ENCODE measurements around the gene ANKRD40CL.

ANKRD40CL gene

GRCh38 chr17:50787106-50787505 lies 19.8 kb upstream of the ANKRD40CL start:
- no peak for DNase-seq (ENCODE audit: low read depth)

DNA sequence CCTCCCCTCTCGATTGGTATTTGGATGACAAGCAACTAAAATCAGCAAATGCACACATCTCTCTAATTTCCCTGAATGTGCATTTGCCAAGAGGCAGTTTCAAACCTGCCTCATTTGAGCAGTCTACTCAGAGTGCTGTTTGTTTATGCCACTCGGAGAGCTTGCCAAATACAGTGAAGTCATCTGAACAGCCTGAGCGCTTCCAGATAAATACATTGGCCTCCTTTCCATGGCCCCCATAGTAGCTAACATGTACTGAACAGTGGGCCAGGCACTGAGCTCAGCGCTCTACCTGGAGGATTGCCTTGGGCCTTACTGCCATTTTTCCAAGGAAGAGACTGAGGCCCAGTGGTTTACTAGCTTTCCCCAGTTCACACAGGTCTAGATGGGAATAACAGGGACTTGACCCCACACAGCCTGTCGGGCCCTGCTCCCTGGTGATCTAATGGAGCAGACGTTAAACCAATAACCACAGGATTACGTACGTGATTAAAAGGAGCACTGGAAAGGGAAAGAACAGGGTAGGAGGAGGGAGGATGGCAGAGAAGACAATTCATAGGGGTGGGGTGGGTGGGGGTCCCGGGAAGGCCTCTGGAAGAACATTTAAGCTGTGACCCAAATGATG lies 18.7 kb upstream of the ANKRD40CL start:
- DNase-seq (ENCODE audit: low read depth) = no peak

DNA sequence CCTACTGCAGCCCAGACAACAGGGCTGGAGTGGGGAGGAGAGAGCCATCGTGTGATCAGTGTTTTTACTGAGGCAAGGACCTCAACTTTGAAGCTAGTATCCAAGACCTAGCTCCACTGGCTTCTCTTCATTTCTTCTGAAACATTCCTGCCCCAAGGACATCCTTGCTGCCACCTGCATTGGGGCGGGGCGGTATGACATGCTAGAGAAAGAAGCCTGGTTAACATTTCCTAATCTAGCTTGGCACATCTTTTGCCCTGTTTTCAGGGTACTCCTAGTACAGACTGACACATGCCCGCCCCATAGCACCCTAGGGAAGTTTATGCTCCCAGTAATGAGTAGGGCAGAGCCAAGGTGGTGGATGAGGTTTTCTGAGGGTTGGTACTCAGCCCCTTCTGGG lies 17.8 kb upstream of the ANKRD40CL start:
- no peak for DNase-seq (ENCODE audit: low read depth)

DNA sequence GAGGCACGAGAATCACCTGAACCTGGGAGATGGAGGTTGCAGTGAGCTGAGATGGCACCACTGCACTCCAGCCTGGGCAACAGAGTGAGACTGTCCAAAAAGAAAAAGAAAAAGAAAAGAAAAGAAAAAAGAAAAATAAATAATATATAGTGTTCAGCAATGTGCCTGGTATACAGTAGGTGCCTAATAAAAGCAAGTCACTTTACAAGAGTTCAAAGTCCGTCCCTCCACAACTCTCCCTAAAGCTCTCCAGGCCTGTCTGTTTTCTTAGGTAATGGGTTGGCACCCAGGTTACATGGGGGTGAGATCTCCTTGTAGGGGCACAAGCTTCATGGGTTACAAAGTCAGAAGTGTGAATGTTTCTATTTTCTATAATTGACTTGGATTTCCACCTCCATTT lies 16.6 kb upstream of the ANKRD40CL start:
- no peak for DNase-seq (ENCODE audit: low read depth)

DNA sequence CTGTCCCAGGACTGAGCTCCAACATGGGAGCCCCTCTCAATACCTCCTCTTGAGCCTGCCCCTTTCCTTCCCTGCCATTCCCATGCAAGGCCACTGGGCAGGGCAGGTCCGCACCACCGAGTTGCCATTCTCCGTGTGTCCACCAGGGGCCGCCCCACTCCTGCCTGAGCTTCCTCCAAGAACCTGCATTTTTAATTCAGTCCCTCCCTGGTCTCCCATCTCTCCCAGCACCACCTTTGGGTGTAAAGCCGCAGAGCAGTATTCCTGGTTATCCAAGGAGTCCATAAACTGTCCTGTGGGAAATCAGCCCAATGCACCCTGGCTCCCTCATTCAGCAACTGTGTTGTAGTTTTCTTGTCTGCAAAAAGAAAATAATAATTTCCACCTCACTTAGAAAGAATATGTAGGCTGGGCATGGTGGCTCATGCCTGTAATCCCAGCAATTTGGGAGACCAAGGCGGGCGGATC lies 15.9 kb upstream of the ANKRD40CL start:
- DNase-seq (ENCODE audit: low read depth) = peak; percentile 74

GRCh38 chr17:50781167-50781566 lies 13.8 kb upstream of the ANKRD40CL start:
- DNase-seq (ENCODE audit: low read depth) = no peak

DNA sequence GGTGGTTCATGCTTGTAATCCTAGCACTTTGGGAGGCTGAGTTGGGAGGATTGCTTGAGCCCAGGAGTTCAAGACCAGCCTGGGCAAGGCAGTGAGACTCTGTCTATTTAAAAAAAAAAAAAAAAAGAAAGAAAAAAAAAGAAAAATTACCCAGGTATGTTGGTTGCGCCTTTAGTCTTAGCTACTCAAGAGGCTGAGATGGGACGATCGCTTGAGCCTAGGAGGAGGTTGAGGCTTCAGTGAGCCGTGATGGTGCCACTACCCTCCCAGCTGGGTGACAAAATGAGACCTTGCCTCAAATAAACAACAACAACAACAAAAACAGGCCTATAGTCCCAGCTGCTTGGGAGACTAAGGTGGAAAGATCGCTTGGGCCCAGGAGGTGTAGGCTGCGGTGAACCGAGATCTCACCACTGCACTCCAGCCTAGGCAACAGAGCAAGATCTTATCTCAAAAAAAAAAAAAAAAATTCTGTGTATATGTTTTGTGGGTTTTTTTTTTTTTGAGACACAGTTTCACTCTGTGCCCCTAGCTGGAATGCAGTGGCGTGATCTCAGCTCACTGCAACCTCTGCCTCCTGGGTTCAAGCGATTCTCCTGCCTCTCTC lies 12.5 kb upstream of the ANKRD40CL start:
- peak; percentile 11 for DNase-seq (ENCODE audit: low read depth)

DNA sequence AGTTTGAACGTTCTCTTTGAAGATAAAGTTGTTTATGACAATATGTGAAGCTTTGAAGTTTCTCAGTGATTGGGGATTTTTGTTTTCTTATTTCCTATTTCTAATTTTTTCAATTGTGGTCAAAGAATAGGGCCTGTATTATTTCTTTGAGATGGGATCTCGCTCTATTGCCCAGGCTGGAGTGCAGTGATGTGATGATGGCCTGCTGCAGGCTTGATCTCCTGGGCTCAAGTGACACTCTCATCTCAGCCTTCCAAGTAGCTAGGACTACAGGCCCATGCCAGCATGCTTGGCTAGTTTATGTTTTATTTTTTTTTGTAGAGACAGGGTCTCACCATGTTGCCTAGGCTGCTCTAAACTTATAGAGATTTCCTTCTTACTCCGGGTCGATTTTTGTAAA lies 11.7 kb upstream of the ANKRD40CL start:
- no peak for DNase-seq (ENCODE audit: low read depth)

GRCh38 chr17:50778471-50778870 lies 11.2 kb upstream of the ANKRD40CL start:
- DNase-seq (ENCODE audit: low read depth) = no peak

DNA sequence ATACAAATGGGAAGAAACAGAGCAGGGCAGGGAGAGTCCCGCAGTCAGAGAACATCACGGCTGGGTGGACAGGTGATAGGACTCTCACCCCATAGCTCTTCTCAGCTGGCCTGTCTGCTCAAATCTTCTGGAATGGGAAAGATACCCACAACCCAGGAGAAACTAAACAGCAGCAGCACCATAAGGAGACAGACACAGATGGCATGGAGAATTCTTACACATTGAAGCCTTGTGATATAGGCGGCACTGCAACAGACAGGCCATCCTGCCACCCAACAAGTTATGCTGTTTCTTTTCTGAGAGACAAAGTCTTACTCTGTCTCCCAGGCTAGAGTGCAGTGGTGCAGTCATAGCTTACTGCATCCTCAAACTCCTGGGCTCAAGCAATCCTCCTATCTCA lies 8.6 kb upstream of the ANKRD40CL start:
- DNase-seq (ENCODE audit: low read depth) = no peak

GRCh38 chr17:50774225-50774803 lies 7.0 kb upstream of the ANKRD40CL start:
- DNase-seq (ENCODE audit: low read depth) = no peak

- no peak for DNase-seq (ENCODE audit: low read depth)
These were observed 4.9 kb upstream of the ANKRD40CL start for GRCh38 chr17:50771991-50772785.

DNA sequence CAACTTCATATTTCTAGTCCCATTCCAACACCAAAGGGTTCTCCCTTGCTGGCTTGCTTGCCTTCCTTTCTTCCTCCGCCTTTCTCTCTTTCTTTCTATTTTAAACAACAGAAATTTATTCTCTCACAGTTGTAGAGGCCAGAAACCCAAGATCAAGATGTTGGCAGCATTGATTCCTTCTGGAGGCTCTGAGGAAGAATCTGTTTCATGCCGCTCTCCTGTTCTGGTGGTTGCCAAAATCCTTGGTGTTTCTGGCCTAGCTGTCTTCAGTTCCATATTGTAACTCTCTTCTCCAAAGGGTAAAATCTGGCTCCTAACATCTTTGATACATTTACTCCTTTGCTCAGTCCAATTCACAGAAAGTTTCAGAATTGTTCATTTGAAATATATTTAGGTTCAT lies 3.0 kb upstream of the ANKRD40CL start:
- no peak for DNase-seq (ENCODE audit: low read depth)

GRCh38 chr17:50769884-50770283 lies 2.6 kb upstream of the ANKRD40CL start:
- DNase-seq (ENCODE audit: low read depth) = no peak

- DNase-seq (ENCODE audit: low read depth) = no peak
These were observed 1.0 kb upstream of the ANKRD40CL start for GRCh38 chr17:50768346-50768761.

GRCh38 chr17:50767030-50767429 lies 288 bp downstream of the ANKRD40CL start:
- DNase-seq (ENCODE audit: low read depth) = no peak

- no peak for DNase-seq (ENCODE audit: low read depth)
These were observed 895 bp downstream of the ANKRD40CL start for GRCh38 chr17:50766222-50767023.

- DNase-seq (ENCODE audit: low read depth) = no peak
These were observed 1.7 kb downstream of the ANKRD40CL start for GRCh38 chr17:50765454-50766221.

DNA sequence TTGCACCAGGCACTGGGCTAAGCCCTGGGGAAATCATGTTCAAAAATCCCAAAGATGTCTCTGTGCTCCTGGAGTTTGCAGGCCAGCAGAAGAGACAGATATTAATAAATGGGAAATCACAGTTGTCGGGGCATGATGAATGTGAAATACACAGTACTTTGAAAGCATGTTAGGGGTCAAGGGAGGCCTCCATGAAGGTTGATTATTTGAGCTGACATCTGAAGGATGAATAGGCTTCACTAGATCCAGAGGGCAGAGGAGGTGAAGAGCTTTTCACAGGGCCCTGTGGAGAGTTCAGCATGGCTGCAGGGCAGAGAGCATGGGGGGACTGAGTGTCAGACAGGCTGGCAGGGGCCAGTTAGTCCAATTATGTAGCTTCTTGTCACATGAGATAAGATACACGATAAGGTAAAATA lies 2.6 kb downstream of the ANKRD40CL start:
- no peak for DNase-seq (ENCODE audit: low read depth)

- DNase-seq (ENCODE audit: low read depth) = no peak
These were observed 3.4 kb downstream of the ANKRD40CL start for GRCh38 chr17:50763716-50764475.

Data from activated T-cell treated with anti-CD3 and anti-CD28 coated beads for 24 hours (primary cell).